Activated effector memory CD4-positive, alpha-beta T cell treated with anti-CD3 and anti-CD28 coated beads, Interleukin-2, amount 50 U/mL, for 16 hours (primary cell): ENCODE results near the gene BCKDHB.
"Not testable (repeated sequence)": the region's sequence is repeated elsewhere in the genome, so short reads cannot be mapped to it uniquely, and the experiment has no call there.

Experiments
- DNase-seq: peaks from one replicate; pipeline ENCODE4 v3.0.0-alpha.2; 2020

BCKDHB gene

GRCh38 chr6:80211286-80211685 is 104.8 kb downstream of the BCKDHB start:
- DNase-seq: no peak

GRCh38 chr6:80211890-80212289 is 105.4 kb downstream of the BCKDHB start:
- DNase-seq: not testable (repeated sequence)

DNA sequence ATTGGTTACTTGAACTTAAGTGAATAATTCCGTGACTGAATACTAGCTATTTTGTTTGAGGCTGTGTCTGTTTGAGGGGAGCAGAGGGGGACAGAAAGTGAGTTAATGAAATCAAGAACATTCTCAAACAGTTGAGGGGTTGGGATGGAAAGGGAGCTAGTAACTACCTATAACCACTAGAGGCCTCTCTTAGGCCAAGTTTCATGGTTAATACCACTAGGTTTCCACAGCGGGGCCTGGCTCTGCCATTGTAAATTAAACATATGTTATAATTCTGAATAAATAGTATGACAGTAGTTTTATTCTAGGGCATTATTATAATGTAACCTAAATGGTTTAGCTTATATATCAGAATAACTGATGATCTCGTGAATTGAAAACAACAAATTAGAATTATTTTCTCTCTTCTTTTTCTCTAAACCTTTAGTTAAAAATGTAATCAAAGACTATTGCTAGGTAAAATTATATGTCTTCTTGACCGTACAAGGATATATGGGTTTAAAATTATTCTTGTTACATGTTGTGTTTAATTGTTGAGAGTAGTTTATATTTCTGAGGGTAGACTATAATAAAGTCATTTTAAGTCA is 108.1 kb downstream of the BCKDHB start:
- DNase-seq: no peak

DNA sequence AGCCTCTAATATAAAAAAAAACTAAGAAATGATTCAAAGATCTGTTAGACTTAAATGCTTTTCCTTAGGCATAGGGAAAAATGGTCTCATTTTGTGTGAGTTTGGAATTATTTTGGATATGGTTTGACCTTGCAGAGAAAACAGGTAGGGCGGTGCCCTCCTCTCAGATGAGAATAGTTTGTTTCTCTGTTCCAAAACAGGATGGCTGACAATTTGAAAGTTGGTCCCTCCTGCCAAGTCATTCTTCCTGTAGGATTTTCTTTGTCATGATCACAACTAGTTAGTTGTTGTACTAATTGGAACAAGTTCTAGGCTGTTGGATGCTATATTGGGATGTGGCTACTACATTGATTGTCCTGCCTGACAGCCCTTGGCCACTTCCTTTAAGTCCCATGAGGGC is 108.6 kb downstream of the BCKDHB start:
- no peak for DNase-seq

DNA sequence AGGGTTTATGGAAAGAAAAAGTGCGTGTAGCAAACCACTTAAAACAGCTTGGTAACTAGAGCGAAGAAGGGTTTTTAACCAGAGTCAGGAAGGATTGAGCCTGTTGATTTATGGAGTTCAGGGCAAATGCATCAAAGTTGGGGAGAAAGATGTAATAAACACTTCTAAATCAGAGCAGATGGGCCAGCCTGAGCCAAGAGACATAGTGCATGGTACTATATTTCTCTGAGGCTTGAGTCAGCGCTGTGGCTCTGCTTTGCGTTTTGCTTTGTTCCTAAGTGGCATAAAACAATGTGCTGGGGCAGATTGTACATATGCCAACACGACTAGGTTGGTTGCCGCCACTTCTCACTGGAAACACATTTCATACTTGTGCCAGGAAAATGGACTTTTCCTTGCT is 111.3 kb downstream of the BCKDHB start:
- DNase-seq: no peak

GRCh38 chr6:80223743-80224212 is 117.3 kb downstream of the BCKDHB start:
- no peak for DNase-seq

GRCh38 chr6:80226151-80226550 is 119.7 kb downstream of the BCKDHB start:
- DNase-seq: no peak

GRCh38 chr6:80226699-80227098 is 120.2 kb downstream of the BCKDHB start:
- DNase-seq: no peak

DNA sequence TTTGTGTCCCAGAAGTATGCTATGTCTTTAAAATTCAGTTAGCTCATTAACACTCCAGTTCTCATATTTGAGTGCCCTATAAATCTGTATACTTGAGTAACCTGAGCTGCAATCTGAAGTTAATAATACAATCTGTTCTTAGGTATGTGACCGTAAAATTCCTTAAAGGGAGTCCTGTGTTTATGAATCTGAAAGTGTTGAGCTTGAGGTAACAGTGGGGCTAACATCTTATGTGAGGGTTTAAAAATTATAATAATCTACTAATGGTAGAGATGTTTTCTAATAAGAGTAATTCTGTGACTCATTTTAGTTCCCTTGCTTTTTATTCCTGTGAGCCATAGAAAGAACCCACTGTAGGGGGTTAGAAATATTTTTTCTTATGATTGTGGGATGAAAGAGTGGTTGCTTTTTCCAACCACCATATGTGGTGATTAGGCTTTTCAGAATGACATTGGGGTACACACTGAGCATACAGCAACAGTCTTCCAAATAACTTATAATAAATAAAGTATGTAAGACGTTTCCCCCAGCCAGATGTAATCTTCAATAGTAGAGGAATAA is 121.2 kb downstream of the BCKDHB start:
- DNase-seq: no peak

GRCh38 chr6:80233262-80233661 is 126.8 kb downstream of the BCKDHB start:
- no peak for DNase-seq

- no peak for DNase-seq
These were observed 127.5 kb downstream of the BCKDHB start for GRCh38 chr6:80233958-80234357.

GRCh38 chr6:80234401-80234800 is 127.9 kb downstream of the BCKDHB start:
- DNase-seq: no peak

DNA sequence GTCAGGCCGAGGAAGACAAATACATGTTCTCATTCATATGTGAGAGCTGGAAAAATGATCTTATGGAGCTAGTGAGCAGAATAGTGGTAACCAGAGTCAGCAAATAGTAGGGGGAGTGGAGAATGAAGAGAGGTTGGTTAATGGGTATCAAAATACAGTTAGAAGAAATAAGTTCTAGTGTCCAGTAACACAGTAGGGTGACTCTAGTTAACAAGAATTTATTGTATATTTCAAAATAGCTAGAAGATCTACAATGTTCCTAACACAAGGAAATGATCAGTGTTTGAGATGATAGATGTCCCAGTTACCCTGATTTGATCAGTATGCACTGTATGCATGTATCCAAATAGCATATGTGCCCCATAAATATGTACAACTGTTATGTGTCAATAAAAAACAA is 128.4 kb downstream of the BCKDHB start:
- DNase-seq: no peak

GRCh38 chr6:80235647-80236046 is 129.2 kb downstream of the BCKDHB start:
- DNase-seq: no peak

- not testable (repeated sequence) for DNase-seq
These were observed 132.3 kb downstream of the BCKDHB start for GRCh38 chr6:80238754-80239153.

DNA sequence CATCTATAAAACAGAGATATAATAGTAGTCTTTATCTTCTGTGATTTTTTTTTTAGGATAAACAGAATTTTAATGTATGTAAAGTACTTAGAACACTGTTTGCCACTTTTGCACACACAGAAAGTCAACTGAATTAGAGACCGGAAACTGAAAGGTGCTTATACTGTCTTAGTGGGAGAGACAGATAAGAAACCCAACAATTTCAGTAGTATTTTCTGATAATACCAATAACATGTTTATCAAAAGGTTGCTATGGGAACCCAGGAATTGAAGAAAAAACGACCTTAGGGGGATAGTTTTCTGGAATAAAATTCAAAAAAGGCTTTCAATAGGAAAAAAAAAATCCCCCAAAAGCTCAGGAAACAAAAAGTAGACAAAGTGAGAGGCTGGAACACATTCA is 138.6 kb downstream of the BCKDHB start:
- DNase-seq: no peak

GRCh38 chr6:80249897-80250296 is 143.4 kb downstream of the BCKDHB start:
- no peak for DNase-seq

- DNase-seq: no peak
These were observed 144.0 kb downstream of the BCKDHB start for GRCh38 chr6:80250391-80250997.

DNA sequence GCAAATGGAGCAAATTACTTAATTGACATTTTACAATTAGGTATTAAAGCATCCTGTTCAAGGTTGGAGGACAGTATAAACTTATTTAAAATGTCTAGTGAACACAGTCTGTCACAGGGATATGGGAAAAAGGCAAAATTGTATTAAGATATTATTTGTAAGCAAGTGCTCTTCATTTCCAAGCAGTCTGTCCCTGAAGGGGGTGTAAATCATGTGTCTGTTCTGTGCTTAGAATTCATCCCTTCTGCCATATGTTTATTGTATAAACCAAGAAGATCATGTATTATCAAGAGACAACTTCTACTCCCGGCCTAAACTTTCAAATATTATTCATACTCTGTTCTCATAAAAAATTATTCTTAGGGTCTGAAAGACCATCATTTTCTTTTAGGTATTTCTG is 144.8 kb downstream of the BCKDHB start:
- no peak for DNase-seq

- no peak for DNase-seq
These were observed 148.2 kb downstream of the BCKDHB start for GRCh38 chr6:80254716-80255115.

- no peak for DNase-seq
These were observed 150.2 kb downstream of the BCKDHB start for GRCh38 chr6:80256691-80257090.

- DNase-seq: no peak
These were observed 152.6 kb downstream of the BCKDHB start for GRCh38 chr6:80259118-80259517.

GRCh38 chr6:80263585-80263984 is 157.1 kb downstream of the BCKDHB start:
- no peak for DNase-seq

DNA sequence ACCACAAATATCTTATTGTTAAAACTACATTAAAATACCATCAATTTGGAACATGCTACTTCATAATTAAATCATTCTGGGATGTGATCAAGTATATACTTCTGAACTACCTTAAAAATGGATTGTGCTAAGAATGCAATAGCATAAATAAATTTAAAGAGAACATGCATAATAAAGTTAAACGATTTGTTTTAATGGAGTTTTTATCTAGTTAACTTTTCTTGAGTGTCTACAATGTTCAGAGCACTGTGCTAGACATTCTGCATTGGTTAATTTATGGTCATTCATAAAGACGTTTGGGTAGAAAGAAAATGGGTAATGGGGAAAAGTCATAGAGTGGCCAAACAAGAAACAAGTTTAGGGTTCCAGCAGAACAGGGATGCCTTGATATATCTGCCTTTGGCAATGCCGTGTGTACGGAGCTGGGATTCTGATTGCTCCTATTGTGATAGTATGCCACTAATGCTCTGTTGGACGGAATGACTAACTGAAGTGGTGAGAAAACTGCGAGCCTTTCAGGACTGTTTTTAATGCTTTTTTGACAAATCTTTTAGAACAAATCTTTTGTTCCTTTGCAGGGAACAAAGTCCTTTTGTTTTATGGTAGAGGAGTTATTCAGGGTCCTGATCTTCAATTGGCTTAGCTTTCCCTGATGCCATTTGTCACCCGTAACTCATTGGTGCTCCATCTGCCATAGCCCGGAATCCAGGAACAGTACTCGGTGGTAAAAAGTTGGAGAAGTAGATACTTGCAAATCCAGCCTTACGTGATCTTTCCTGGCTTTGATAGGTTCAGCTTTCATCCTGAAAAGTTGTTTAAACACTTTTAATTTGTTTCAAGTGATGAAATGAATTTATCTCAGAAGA is 162.6 kb downstream of the BCKDHB start:
- DNase-seq: no peak
